HepG2 (cell line): ENCODE measurements around the gene LTC4S. TPM values are rescaled to one million over a fixed set of nuclear protein-coding genes. Genes with fewer than 3 reads are reported as not detected.

Experiments used
- ATAC-seq: fragments of 200-7000 bp; cut with Tn5 transposase; 3 replicates; pipeline ENCODE4 v1.9.1; 2020; ENCODE audit warnings: mild to moderate bottlenecking, moderate library complexity
- BruUV-seq: library from RNA; stranded (reverse); fragments of 400-500 nt; replicated peaks from 2 replicates; lab custom pipeline; 2021; lab: Mats Ljungman, UMichigan
- CTCF ChIA-PET: fragments of 300-600 bp; formaldehyde crosslinking; extraction: SDS; loops from one replicate; lab custom pipeline; 2021; ENCODE audit warnings: low total read pairs, inconsistent platforms, low intra/inter-chr PET ratio; lab: Yijun Ruan, JAX
- POLR2A ChIA-PET: fragments of 350-600 bp; sonication (Branson Sonifier 250); formaldehyde crosslinking; loops from one replicate; lab custom pipeline; 2020; ENCODE audit warnings: antibody characterized with exemption, inconsistent platforms; lab: Yijun Ruan, JAX
- DNase-seq: peaks from one replicate; pipeline ENCODE4 v3.0.0-alpha.2; 2015; ENCODE audit warnings: low spot score
- FAIRE-seq: peaks from 3 replicates; lab custom pipeline; 2011; peaks lifted over from hg19 to GRCh38; lab: Jason Lieb, UNC
- H2AFZ ChIP-seq: one replicate; pipeline ENCODE4 v1.6.1; 2011; ENCODE audit warnings: low read length, inconsistent platforms
- H3K27ac ChIP-seq: fragments of 300-600 bp; 3 replicates; pipeline ENCODE4 v1.8.0; 2011; ENCODE audit warnings: mixed run types, mild to moderate bottlenecking, mixed read lengths, low read length, inconsistent platforms; ENCODE audit not compliant: insufficient read depth; ENCODE audit errors: extremely low read length
- H3K27me3 ChIP-seq, 2 experiments: fragments of 200-600 bp in 1 of 2; 2 replicates in 1 of 2; 3 replicates in 1 of 2; pipeline versions ENCODE4 v1.6.0 to v1.8.0; 2011; ENCODE audit warnings: low read length in 2 of 2, mild to moderate bottlenecking in 2 of 2, moderate library complexity in 2 of 2, inconsistent platforms in 1 of 2; ENCODE audit not compliant: insufficient read depth in 2 of 2, control insufficient read depth in 1 of 2
- H3K36me3 ChIP-seq, 2 experiments: fragments of 200-600 bp in 1 of 2; replicated peaks in 1 of 2; 2 replicates in 1 of 2; 3 replicates in 1 of 2; pipeline versions ENCODE4 v1.5.1 to v1.8.0; 2011; ENCODE audit warnings: low read length in 2 of 2, inconsistent platforms in 1 of 2; ENCODE audit not compliant: insufficient read depth in 2 of 2, control insufficient read depth in 1 of 2
- H3K4me1 ChIP-seq: 2 replicates; pipeline ENCODE4 v1.5.1; 2012; ENCODE audit warnings: low read length, inconsistent platforms; ENCODE audit not compliant: insufficient read depth
- H3K4me2 ChIP-seq: 2 replicates; pipeline ENCODE4 v1.6.0; 2011; ENCODE audit warnings: low read depth, low read length, inconsistent platforms
- H3K4me3 ChIP-seq, 3 experiments: fragments of 200-600 bp in 1 of 3; sonication (generic), shearing (Covaris generic) in 1 of 3; replicated peaks in 1 of 3; 2 replicates each; pipeline ENCODE4 v1.5.1; 2011 to 2016; ENCODE audit warnings: low read length in 3 of 3, inconsistent platforms in 2 of 3, low read depth in 2 of 3, mild to moderate bottlenecking in 2 of 3, control low read depth in 1 of 3, mixed read lengths in 1 of 3; ENCODE audit not compliant: insufficient read depth in 1 of 3
- H3K79me2 ChIP-seq: one replicate; pipeline ENCODE4 v1.6.1; 2011; ENCODE audit warnings: low read length, inconsistent platforms; ENCODE audit not compliant: insufficient read depth
- H3K9ac ChIP-seq: 2 replicates; pipeline ENCODE4 v1.6.0; 2011; ENCODE audit warnings: mild to moderate bottlenecking, low read depth, low read length, inconsistent platforms; ENCODE audit not compliant: insufficient read depth
- H3K9me3 ChIP-seq: 2 replicates; pipeline ENCODE4 v1.5.1; 2012; ENCODE audit warnings: mild to moderate bottlenecking, low read length
- H4K20me1 ChIP-seq: 2 replicates; pipeline ENCODE4 v1.6.0; 2011; ENCODE audit warnings: inconsistent platforms, mild to moderate bottlenecking, low read length, moderate library complexity; ENCODE audit not compliant: insufficient read depth
- ZKSCAN1 ChIP-seq: fragments of 150-350 bp; IDR thresholded peaks from 2 replicates; pipeline ENCODE4 v1.6.1; 2014; ENCODE audit warnings: low read length
- WGBS: methylation state at CpG from one replicate; pipeline ENCODE4 v1.1.6; 2017; ENCODE audit warnings: low lambda C conversion rate; 5-methylcytosine and 5-hydroxymethylcytosine counted together
- in situ Hi-C: cut with HindIII; loops from 2 replicates; pipeline ENCODE4 v1.10.0; 2017; ENCODE audit warnings: low pct_unique_long_range_greater_than_20kb; ENCODE audit not compliant: extremely low pct_ligation_motif_present
- intact Hi-C: fragments of 100-400 bp; cut with micrococcal nuclease; formaldehyde crosslinking; loops from one replicate; pipeline ENCODE4 v1.10.0; 2022; ENCODE audit not compliant: unreplicated experiment
- polyA plus RNA-seq, 8 experiments: library from polyadenylated mRNA; depleted of rRNA in 3 of 8; stranded (reverse) in 7 of 8; unstranded in 1 of 8; fragments of >200 nt; fragmentation: Illumina TruSeq in 4 of 8; extraction: Trizol in 4 of 8; gene quantifications; 2 replicates each; pipeline versions ENCODE4 v1.2.1 to v1.2.3, GENCODE V29; 2011 to 2016; ENCODE audit warnings: low read depth in 4 of 8, missing spikeins in 1 of 8, mixed read lengths in 1 of 8; ENCODE audit not compliant: insufficient read depth in 1 of 8
- total RNA-seq, 5 experiments: library from RNA; depleted of rRNA; stranded (reverse); fragments of >200 nt; fragmentation: Illumina TruSeq; extraction: Trizol; gene quantifications; 2 replicates each; pipeline ENCODE4 v1.2.3, GENCODE V29; 2016; ENCODE audit warnings: low read depth in 1 of 5
- TF ChIP-seq, protein P1 (sequence below): sonication (generic); formaldehyde crosslinking; IDR thresholded peaks from 2 replicates; pipeline ENCODE4 v1.9.0; 2021; ENCODE audit warnings: missing genetic modification reagents, borderline replicate concordance
- TF ChIP-seq, protein P2 (sequence below): sonication (generic); formaldehyde crosslinking; IDR thresholded peaks from 2 replicates; pipeline ENCODE4 v1.8.0; 2022; ENCODE audit warnings: missing genetic modification reagents, mild to moderate bottlenecking, borderline replicate concordance

LTC4S gene
- total and polyA plus RNA-seq, 2 of the 13 experiments (the other 11 are each of a cell fraction or from before 2014, with no cell fraction given) = 0.35 TPM; not detected in 1

DNA sequence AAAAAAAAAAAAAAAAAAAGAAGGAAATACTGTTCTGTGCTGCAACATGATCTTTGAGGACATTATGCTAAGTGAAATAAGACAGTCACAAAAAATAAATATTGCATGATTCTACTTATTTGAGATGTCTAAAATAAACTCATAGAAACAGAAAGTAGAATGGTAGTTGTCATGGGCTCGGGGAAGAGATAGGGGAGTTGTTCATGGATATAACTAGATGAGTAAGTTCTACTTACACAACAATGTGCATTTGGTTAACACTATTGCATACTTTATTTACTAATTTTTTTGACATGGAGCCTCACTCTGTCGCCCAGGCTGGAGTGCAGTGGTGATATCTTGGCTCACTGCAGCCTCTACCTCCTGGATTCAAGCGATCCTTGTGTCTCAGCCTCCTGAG lies 46.0 kb upstream of the LTC4S start:
- no peak for FAIRE-seq
- CTCF ChIA-PET = no interaction called here
- 98% methylated on average over 3 of the region's 3 CpGs for WGBS

More for the DNA sequence above, 46.0 kb upstream of the LTC4S start:
- Histone ChIP-seq H3K9me3 (no peaks in the 10 kb centered on the region), H3K9ac (no peak overlapping the region), H3K4me3 (no peak overlapping the region), H3K4me2 (no peak overlapping the region), H3K4me1 (no peaks in the 10 kb centered on the region), H2AFZ (no peak overlapping the region), H3K36me3 (peaks cover 3 to 19% of the 10 kb centered on the region in 2 experiments; a peak in 3 of 5 replicates), H3K79me2 (peaks cover 74% of the 10 kb centered on the region), H3K27me3 (no peaks in the 10 kb centered on the region), H4K20me1 (no peaks in the 10 kb centered on the region; the same call in 1 of the 2 replicates), H3K27ac (no peak overlapping the region)
- no peak for DNase-seq
- no TSS peak for BruUV-seq
- in situ Hi-C loops = no loop called here
- intact Hi-C loops = no loop called here
- TF ChIP-seq, protein P1, sequence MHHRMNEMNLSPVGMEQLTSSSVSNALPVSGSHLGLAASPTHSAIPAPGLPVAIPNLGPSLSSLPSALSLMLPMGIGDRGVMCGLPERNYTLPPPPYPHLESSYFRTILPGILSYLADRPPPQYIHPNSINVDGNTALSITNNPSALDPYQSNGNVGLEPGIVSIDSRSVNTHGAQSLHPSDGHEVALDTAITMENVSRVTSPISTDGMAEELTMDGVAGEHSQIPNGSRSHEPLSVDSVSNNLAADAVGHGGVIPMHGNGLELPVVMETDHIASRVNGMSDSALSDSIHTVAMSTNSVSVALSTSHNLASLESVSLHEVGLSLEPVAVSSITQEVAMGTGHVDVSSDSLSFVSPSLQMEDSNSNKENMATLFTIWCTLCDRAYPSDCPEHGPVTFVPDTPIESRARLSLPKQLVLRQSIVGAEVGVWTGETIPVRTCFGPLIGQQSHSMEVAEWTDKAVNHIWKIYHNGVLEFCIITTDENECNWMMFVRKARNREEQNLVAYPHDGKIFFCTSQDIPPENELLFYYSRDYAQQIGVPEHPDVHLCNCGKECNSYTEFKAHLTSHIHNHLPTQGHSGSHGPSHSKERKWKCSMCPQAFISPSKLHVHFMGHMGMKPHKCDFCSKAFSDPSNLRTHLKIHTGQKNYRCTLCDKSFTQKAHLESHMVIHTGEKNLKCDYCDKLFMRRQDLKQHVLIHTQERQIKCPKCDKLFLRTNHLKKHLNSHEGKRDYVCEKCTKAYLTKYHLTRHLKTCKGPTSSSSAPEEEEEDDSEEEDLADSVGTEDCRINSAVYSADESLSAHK (CRISPR knock-in tag) = no peak
- TF ChIP-seq, protein P2, sequence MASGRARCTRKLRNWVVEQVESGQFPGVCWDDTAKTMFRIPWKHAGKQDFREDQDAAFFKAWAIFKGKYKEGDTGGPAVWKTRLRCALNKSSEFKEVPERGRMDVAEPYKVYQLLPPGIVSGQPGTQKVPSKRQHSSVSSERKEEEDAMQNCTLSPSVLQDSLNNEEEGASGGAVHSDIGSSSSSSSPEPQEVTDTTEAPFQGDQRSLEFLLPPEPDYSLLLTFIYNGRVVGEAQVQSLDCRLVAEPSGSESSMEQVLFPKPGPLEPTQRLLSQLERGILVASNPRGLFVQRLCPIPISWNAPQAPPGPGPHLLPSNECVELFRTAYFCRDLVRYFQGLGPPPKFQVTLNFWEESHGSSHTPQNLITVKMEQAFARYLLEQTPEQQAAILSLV (CRISPR knock-in tag) = no peak
- TF ChIP-seq ZKSCAN1 = no peak
- POLR2A ChIA-PET = no interaction called here
- no peak for ATAC-seq
